CD4-positive, alpha-beta T cell treated with Interleukin-10 for 1 hour (primary cell): ENCODE data around the gene OR9K2.
"Not testable (repeated sequence)": the region's sequence is repeated elsewhere in the genome, so short reads cannot be mapped to it uniquely, and the experiment has no call there.

Experiments used
- DNase-seq: peaks from one replicate; pipeline ENCODE4 v3.0.0-alpha.2; 2020

The OR9K2 gene

DNA sequence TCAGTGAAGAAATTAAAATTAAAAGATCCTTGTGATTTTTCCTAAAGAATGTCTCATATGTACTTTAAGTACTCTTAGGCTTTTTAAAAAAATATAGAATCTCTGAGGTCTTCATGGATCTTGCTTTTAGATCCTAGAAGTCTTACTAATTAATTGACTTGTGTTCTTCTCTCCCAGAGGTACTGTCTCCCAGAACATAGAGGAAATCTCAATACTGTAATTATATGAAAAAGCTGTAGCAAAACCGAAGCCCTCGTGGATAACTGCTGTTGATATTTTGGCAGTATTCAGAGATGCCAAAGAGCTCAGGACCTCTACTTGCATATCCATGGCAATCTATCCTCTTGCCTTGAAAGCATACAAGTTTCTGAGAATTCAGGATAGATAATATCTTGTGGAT, at the start of gene OR9K2:
OR9K2 (plus strand) TSS at position 301 of the 400 bp plus-strand sequence. CDS start 3,429 bp downstream, outside the sequence.
- DNase-seq: no peak

DNA sequence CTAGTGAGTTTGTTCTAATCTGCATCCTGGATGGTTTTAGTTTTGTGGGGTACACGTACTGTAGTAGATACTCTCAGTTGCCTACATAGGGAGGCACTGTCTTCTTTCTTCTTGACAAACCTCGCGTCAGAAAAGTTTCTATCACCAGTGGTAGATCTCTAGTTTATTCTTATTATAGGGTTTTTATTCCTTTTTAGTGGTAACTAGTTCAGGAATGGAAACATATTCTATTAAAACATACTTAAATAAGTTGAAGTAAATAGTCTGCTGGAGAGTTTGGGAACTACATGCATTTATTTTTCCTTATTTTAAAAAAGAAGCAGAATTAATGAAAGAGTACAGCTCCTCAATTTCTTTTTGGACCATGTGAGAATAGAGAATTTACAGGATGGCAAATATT, 33.6 kb upstream of the OR9K2 start:
- no peak for DNase-seq

GRCh38 chr12:55112378-55112875, 13.8 kb upstream of the OR9K2 start:
- no peak for DNase-seq

DNA sequence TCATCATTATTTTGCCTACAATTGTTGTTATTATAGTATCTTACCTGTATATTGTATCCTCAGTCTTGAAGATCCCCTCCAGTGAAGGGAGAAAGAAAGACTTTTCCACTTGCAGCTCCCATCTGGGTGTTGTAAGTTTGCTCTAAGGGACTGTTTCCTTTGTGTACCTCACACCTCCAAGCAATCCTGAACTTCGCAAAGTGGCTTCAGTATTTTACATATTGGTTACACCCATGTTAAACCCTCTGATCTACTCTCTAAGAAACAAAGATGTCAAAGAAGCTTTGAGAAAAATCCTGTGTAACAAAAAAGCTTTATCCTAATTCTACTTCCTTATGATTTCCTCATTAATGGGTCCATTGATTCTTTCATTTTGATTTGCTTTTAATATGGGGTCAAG, 10.1 kb upstream of the OR9K2 start:
- DNase-seq: no peak

- no peak for DNase-seq
Measured at GRCh38 chr12:55132816-55133215, 6.6 kb downstream of the OR9K2 start.

- peak; percentile 48 for DNase-seq
Measured at GRCh38 chr12:55142669-55143565, 16.7 kb downstream of the OR9K2 start.

- DNase-seq: no peak
Measured at GRCh38 chr12:55143566-55143870, 17.3 kb downstream of the OR9K2 start.

- DNase-seq: not testable (repeated sequence)
Measured at GRCh38 chr12:55167010-55167640, 40.9 kb downstream of the OR9K2 start.

- no peak for DNase-seq
Measured at GRCh38 chr12:55171445-55171844, 45.2 kb downstream of the OR9K2 start.

DNA sequence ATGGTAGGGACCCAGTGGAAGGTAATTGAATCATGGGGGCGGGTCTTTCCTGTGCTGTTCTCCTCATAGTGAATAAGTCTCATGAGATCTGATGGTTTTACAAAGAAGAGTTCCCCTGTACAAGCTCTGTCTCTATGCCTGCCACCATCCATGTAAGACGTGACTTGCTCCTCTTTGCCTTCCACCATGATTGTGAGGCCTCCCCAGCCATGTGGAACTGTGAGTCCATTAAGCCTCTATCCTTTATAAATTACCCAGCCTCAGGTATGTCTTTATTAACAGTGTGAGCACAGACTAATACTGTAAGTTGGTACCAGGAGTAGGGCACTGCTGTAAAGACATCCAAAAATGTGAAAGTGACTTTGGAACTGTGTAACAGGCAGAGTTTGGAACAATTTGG, 45.6 kb downstream of the OR9K2 start:
- not testable (repeated sequence) for DNase-seq

- DNase-seq: no peak
Measured at GRCh38 chr12:55172686-55173085, 46.5 kb downstream of the OR9K2 start.

DNA sequence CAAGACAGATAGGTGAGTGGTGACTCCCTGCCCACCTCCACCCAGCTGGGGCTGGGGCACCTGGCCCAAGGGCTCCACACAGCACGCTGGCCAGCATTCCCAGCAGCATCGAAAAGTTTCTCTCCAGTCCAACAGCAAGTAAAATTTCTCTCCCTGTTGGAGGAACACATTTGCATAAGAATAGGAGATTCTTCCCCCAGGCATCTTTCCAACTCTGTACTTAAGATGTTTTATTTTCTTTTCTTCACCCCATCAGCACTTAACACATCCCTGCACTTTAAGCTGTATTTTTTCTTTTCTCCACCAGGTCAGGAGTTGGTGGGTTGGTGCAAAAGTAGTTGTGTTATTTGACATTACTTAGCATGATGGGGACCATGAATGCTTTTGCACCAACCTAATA, 47.2 kb downstream of the OR9K2 start:
- no peak for DNase-seq
